Measurements from ENCODE around the gene HORMAD2. TPM values are rescaled to one million over a fixed set of nuclear protein-coding genes. Genes with fewer than 3 reads are reported as not detected.

Gene HORMAD2, protein sequence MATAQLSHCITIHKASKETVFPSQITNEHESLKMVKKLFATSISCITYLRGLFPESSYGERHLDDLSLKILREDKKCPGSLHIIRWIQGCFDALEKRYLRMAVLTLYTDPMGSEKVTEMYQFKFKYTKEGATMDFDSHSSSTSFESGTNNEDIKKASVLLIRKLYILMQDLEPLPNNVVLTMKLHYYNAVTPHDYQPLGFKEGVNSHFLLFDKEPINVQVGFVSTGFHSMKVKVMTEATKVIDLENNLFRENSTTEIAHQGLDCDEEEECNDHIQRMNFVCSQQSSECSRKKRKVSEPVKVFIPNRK
- total RNA-seq: not detected in 2 replicates

GRCh38 chr22:30079952-30080533 is at the start of gene HORMAD2:
Gene HORMAD2, plus strand, starts transcription at chr22:30080464. Its CDS starts 13,489 bp downstream, at chr22:30093953.

Other genes with a start within 250 kb of the HORMAD2 start
- gene ASCC2, start 242.2 kb upstream of the HORMAD2 start, total RNA-seq: 31.4 and 36.1 TPM in 2 replicates
- gene MTMR3, start 197.3 kb upstream of the HORMAD2 start, total RNA-seq: 14.5 and 27.4 TPM in 2 replicates
- 0.99 and 2.3 TPM in 2 replicates for gene LIF, start 166.3 kb downstream of the HORMAD2 start, total RNA-seq
- gene OSM, start 186.4 kb downstream of the HORMAD2 start, total RNA-seq: not detected in 2 replicates
- gene CASTOR1, start 209.0 kb downstream of the HORMAD2 start, total RNA-seq: 4.0 and 5.8 TPM in 2 replicates
- gene TBC1D10A, start 246.5 kb downstream of the HORMAD2 start, total RNA-seq: 20.2 and 25.8 TPM in 2 replicates

Data from hair follicular keratinocyte (primary cell).